Subcutaneous preadipocyte (primary cell): ENCODE results near the gene SERINC3. TPM values are rescaled to one million over a fixed set of nuclear protein-coding genes. Genes with fewer than 3 reads are reported as not detected.

Experiments
- small RNA-seq: library from RNA; depleted of rRNA; stranded (forward); fragments of <200 nt; gene quantifications from one replicate; pipeline ENCODE3, GENCODE V24; 2012
- total RNA-seq: library from RNA; depleted of rRNA; stranded (reverse); fragments of >200 nt; gene quantifications from 2 replicates; pipeline ENCODE4 v1.2.3, GENCODE V29; 2012

Gene SERINC3
- total RNA-seq = 116 and 119 TPM in 2 replicates

DNA sequence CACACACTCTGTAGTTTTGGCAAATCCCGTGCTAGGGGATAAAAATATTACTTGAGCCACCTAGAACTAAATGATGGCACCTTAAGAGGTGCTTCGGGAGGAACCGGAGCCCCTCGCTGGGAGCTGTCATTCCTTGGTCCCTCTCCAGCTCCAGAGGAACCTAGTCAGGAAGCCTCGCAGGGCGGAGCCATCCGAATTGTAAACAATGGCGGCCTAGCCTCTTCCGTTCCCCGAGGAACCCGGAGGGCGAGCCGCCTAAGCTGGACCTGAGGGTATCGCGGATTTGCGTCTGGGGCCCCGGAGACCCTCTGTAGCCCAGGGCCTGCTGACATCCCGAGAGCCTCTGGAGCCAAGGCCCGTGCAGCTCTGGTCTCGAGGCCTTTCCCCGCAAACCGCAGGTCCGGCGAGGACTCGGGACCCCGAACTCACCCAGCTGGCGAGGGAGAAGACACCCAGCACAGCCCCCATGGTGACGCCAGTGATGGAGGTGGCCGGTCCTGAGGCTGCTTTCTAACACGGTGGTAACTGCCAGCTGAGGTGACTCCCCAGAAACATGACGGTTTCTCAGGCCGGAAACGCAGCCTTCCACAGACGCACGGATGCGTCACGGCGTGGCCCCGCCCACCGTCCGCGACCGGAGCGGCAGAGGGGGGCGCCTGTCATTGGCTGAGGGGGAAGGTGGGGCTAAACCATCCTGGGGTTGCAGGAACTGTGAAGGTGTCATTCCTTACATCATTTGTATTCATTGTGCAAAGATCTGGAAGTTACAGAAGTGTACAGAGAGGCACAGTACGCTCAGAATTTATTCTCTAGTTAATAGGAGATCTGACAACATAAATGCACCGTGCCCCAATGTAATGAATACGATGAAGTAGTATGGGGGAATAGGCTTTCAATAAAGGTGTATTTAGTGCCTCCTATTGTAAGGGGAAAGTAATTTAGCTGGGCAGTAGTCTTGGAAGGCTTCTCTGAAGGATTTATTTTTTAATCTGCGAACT is at the start of gene SERINC3:
TSS of gene SERINC3 (minus strand) at position 587 of the 998 bp plus-strand sequence. CDS start at position 468, 119 bp downstream.

DNA sequence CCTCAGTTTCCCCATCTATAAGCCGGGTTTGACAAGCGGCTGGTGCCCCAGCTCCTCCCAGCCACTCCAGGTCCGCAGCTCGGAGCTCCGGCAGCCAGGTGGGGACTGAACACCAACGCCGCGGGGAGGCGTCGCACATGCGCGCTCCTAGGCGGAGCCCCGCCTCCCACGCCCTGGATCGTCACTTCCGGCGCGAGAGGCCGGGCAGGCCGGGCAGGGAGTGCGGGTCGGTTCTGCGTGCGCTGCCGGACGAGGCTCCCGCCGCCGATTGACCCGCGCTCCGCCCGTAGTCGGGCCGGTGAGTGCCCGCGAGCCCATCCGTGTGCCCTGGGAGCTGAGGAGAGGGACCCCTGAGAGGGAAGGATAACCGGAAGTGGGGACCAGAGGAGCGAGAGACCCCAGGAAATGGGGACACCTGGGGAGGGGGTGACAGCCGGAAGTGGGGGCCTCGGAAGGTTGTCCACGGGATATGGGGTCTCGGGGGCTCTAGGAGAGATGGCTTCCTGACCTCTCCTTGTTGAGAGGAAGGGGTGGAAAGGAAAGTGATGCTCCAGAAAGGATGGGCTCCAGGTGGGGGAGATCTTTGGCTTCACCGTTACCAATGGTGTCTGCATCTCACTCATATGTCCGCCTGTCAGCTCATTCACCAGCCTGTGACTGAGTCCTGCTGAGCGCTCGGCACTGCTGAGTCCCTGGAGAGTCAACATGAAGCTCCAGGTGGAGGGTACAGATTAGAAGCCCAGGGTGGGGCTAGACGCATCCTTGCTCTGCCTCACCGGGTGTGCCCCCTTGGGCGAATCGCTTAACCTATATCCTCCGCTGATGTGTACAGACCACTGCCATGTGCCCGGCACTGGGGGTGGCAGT is 45.9 kb downstream of the SERINC3 start, which contains the start of gene TTPAL:
TSS of gene TTPAL (plus strand) at position 181 of the 867 bp plus-strand sequence. CDS start 4,126 bp downstream, outside the sequence.

Small RNA genes lying within 50 kb of the gene (small RNA-seq; reads per million reads assigned to genes)
- 0.36 reads per million, percentile 15 among the genes with 10 or more reads in this experiment for gene RPL37AP1

Other genes starting within 250 kb of the SERINC3 start
- gene FITM2, start 210.9 kb downstream of the SERINC3 start, total RNA-seq = 11.3 and 12.5 TPM in 2 replicates
- gene R3HDML, start 185.0 kb downstream of the SERINC3 start, total RNA-seq = not detected in 2 replicates
- gene HNF4A, start 166.4 kb downstream of the SERINC3 start, total RNA-seq = not detected in 2 replicates
- gene TTPAL, start 46.2 kb downstream of the SERINC3 start, total RNA-seq = 21.7 and 28.3 TPM in 2 replicates
- 40.1 and 139 TPM in 2 replicates for gene PKIG, start 60.5 kb upstream of the SERINC3 start, total RNA-seq
- gene ADA, start 129.6 kb upstream of the SERINC3 start, total RNA-seq = 11.7 and 26.5 TPM in 2 replicates
- 6.1 and 129 TPM in 2 replicates for gene CCN5, start 193.3 kb upstream of the SERINC3 start, total RNA-seq
- 1.4 and 3.3 TPM in 2 replicates for gene KCNK15, start 223.8 kb upstream of the SERINC3 start, total RNA-seq